NCI-H1092 (cell line): ENCODE measurements around the gene PRR23C.
"Not testable (repeated sequence)": the region's sequence is repeated elsewhere in the genome, so short reads cannot be mapped to it uniquely, and the experiment has no call there.

ENCODE experiments used
- DNase-seq: peaks from one replicate; lab custom pipeline; 2025; lab: John Stamatoyannopoulos, UW

Gene PRR23C

DNA sequence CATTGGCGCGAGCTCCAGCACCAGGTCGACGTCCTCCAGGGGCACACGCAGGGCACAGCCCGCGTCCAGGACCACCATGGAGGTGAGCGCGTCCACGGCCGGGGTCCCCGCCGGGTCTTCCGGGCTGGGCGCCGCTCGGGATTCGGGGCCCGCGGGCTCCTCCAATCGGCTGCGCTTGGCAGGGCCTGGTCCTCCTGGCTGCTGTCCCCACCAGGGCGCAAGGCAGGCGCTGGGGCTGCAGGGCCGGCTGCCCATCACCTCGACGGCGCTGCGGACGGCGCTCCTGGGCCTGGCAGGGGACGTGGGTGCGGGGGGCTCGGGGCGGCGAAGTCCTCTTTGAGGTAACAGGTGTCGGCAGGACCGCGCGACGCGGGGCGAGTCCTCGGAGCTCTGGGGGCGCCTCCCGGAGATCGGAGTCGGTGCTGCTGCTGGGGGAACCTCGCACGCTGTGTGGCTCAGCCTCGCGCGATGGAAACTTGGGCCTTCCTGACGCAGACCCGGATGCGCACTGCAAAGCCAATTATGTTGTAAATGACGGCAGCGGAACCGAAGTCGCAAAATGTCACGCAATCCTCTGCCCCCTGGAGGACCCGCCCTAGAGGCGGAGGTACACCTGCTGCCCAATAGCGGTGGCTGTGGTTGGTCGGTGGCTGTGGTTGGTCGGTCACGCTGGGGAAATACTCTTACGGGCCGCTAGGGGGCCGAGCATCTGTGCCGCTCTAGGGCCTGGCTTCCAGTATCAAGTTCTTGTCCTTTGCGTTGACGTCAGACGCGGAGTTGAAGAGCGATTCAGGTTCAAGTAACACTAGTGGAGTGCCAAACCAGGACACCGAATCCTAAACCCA is at the start of gene PRR23C:
TSS of gene PRR23C (minus strand) at position 527 of the 845 bp plus-strand sequence. CDS start at position 255, 272 bp downstream.
- DNase-seq, result no peak

DNA sequence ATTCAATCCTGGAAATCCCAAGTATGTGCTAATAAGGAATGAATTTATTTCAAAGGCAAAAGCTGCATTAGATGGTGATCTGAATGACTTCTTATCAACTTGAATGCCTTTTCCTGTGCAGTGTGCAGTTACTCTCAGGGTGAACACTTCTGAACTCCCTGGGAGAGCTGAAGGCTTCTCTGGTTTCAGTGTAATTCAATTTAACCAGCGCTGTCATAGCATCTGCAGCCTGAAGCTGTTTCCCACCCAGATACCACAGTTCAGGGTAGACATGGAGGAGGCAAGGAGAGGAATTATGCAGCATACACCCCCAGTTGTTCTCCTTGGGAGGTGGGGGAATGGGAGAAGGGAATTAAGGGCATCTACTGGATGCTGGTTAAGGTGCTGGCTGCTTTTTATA is 49.1 kb upstream of the PRR23C start:
- no peak for DNase-seq

DNA sequence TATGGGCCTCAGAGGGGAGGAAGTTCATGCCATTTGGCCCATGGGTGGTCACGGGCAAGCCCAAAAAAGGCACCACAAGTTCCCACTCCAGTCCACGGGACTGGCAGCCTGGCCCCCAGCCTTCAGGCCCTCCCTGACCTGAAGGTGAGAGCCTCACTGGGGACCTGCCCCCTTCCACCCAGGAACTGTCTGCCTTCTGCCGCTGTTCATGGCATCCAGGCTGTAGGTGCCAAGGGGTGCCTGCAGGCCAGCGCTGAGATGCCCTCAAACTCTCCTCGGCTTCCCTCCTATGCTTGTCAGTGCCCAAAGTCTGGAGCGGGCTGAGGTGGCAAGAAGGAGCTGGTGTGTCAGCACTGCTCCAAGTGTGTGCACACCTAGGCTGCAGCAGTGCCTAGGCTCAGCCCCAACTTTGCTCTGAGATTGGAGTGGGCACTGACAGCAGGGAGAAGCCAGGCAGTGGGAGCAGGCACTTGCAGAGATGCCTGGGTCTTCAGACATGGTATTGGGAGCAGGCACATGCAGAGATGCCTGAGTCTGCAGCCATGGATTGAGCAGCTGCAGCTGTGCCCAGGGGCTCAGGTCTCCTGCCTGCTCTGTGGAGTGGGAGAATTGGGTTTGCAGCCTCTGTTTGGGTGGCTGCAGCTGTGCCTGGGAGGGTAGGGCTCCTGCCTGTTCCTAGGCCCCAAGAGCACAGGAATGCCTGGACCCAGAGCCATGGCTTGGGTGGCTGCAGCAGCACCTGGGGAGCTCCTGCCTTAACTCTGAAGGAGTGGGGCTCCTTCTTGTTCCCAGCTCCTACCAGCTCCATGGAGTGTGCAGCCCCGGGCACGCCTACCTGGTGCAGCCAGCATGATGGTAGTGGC is 44.0 kb upstream of the PRR23C start:
- no peak for DNase-seq

DNA sequence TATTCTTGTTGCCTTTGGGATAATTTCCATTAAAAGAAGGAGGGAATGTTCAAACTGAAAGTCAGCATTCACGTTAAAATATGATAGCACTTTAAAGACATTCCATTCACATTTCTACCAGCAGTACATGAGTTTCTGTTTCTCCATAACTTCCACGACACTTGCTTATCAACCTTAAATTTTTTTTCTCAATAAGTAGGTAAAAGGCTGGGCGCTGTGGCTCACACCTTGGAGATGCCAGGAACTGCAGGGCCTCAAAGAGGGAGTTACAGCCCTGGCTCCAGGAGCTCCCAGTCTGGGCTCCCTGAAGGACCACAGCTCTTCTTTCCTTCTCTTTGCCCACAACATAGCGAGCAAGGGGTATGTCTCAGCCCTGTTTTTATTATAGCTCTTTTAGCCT is 42.9 kb upstream of the PRR23C start:
- no peak for DNase-seq

DNA sequence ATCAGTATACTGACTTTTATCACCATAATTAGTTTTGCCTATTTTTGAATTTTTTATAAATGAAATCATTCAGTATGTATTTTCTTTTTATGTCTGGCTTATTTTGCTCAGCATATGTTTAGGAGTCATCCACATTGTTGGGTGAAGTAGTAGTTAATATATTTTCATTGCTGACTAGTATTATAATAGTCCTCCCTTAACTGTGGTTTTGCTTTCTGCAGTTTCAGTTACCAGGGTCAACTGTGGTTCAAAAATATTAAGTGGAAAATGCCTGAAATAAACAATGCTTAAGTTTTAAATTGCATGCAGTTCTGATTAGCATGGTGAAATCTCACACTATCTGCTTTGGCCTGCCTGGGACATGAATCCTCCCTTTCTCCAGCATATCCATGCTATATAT is 39.5 kb upstream of the PRR23C start:
- DNase-seq, result no peak

DNA sequence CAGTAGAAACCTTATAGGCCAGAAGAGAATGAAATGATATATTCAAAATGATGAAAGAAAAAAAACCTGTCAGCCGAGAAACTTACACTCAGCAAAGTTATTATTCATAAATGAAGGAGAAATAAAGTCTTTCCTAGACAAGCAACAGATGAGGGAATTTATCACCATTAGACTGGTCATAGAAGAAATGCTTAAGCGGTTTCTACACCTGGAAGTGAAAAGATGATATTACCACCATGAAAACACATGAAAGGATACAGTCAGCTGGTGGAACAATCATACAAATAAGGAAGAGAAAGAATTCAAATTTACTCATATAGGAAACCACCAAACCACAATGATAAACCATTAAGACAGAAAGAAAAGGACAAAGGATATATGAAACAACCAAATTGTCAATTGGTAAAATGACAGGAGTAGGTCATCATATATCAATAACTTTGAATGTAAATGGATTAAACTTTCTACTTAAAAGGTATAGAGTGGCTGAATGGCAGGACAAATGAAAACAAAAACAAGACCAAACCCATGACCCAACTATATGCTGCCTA is 29.9 kb upstream of the PRR23C start:
- DNase-seq, result no peak

DNA sequence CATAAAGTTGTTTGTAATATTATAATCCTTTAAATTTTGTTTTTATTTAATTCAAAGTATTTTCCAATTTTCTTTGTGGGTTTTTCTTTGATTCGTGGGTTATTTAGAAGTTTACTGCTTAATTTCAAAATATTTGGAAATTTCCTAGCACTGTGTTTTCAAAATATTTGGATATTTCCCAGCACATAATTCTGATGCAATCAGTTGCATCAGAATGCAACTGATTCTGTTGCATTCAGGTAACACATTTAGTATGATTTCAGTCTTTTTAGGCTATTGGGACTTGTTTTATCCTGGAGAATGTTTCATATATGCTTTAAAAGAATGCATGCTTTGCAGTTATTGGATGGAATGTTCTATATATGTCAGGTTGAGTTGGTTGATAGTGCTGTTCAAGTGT is 18.2 kb upstream of the PRR23C start:
- DNase-seq, result no peak

DNA sequence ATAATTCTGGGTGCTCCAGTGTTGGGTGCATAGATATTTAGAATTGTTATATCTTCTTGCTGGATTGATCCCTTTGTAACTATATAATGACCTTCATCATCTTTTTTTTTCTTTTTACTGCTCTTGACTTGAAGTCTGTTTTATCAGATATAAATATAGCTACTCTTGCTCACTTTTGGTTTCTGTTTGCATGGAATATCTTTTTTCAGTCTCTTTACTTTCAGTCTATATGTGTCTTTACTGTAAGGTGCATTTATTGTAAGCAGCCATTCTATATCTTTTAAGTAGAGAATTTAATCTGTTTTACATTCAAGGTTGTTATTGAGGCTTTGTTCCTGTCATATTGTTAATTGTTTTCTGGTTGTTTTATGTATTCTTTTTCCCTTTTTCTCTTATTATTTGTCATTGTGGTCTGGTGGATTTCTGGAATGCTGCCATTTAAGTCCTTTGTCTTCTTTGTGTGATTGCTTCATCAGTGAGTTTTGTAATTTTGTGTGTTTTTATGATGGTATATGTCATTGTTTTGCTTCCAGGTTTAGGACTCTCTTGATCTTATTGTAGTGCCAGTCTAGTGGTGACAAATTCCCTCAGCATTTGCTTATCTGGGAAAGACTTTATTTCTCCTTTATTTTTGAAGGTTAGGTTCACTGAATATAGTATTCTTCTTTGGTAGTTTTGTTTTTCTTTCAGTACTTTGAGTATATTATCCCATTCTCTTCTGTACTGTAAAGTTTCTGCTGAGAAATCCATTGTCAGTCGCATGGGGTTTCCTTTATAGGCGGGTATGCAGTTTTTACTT is 8.3 kb upstream of the PRR23C start:
- no peak for DNase-seq

DNA sequence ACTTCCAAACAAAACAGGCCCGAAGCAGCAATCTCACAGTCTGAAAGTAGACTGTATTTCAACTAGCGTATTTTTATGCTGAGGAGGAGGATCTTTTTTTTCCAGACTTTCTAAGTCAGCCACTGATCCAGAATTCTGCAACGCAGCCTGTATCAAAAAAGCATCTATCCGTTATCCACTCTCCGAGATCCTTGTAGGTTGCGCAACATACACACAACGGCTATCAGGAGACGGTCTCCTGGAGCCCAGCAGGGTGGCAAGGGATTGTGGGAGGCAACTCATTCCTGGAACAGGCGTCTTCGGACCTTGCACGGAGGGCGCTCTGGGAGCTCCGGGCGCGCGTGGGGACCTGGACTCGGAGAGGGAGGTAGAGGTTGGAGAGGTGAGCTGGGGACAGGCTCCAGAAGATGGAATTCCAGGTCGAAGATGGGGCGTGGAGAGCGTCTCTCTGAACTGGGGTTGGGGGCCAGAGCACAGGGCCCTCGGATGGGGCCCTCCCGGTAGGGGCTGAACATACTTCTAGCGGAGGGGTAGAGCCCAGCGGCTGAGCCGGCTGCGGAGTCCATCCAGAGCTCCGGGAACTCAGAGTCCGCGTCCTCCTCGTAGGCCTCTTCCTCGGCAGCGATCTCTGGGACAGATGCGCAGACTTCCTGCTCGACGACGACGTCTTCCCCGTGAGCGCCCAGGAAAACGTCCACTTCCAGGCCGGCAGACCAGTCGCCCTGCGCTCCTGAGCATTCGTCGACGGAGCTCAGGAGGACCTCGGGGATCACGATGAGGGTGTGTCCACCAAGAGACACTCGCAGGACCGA is 932 bp downstream of the PRR23C start:
- no peak for DNase-seq

DNA sequence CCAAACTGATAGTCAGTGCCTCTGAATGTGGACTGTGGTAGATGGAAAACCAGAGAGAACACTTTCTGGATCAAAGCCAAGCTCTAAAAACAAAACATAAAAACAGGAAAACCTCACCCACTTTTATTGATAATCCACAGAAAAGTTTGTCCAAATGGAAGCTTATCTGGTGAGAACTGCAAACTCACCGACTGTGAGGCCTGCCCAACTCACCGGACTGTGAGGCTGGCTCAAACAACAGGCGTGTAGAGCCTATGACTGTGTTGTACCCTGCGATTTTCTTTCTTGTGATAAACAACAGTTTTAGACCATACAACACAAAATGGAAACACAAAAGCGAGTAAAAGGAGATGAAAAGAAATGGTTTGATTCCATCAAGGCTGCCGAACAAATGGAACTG is 7.2 kb downstream of the PRR23C start:
- DNase-seq, result no peak

DNA sequence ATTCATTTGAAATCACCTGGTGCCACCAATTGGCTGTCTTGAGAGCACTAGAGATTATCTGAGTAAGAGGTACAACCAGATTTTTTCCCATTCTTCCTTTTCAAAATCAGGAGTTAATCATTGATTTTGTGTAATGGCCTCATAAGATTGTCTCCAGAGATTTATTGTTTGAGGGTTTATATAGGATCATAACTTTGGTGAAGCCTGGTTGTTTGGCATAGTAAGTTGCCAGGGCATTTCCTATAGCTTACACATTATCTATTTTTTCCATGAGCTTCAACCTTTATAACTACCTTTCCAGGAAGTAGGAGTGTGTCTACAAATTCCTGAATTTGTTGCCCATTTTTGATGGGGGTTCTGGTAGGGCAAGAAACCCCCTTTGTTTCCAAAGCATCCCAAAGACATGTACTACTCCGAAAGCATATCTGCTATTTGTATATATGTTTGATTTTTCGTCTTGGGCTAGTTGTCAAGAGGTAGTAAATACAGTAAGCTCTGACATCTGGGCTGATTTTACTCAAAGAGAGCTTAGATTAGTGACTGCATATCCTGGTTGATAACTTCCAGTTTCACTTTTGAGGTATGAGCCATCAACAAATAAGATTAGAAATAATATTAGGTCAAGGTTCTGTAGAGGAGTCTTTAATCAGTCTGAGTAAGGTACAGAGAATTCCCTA is 12.2 kb downstream of the PRR23C start:
- no peak for DNase-seq

DNA sequence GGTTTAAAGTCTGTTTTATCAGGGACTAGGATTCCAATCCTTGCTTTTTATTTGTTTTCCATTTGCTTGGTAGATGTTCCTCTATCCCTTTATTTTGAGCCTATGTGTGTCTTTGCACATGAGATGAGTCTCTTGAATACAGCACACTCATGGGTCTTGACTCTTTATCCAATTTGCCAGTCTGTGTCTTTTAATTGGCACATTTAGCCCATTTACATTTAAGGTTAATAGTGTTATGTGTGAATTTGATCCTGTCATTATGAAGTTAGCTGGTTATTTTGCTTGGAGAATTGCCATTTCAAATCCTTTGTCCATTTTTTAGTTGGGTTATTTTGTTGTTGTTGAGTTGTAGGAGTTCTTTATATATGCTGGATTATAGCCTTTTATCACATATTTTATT is 14.1 kb downstream of the PRR23C start:
- DNase-seq, result not testable (repeated sequence)

DNA sequence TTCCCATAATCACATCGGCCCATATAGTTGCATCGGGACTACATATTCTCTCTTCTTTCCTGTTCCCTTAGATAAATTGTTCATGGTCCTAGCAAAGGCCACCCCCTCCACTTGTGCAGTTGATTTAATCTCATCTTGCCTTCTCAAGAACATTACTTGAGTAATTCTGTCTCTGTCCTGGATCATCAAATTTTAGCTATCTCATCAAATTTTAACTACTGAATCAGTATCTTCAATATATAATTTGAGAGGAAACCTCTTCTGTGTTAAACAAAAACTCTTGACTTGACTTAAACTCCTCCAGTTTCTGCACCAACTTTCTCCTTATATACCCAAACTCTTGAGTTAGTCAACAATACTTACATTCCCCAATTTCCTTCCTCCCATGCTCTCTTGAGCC is 19.7 kb downstream of the PRR23C start:
- no peak for DNase-seq

DNA sequence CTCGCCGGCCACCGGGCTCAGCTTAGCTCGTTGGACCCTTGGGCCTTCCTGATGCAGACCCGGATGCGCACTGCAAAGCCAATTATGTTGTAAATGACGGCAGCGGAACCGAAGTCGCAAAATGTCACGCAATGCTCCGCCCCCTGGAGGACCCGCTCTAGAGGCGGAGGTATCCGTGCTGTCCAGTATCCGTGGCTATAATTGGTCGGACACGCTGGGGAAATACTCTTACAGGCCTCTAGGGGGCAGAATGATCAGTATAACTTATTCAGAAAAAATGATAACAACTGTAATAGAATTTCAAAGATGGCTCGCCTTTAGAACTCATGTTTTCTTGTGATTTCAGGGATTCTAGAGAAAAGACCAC is 23.8 kb downstream of the PRR23C start, which contains the start of gene PRR23B:
TSS of gene PRR23B (minus strand) at position 59 of the 367 bp plus-strand sequence. CDS start 265 bp downstream, outside the sequence.
- no peak for DNase-seq

DNA sequence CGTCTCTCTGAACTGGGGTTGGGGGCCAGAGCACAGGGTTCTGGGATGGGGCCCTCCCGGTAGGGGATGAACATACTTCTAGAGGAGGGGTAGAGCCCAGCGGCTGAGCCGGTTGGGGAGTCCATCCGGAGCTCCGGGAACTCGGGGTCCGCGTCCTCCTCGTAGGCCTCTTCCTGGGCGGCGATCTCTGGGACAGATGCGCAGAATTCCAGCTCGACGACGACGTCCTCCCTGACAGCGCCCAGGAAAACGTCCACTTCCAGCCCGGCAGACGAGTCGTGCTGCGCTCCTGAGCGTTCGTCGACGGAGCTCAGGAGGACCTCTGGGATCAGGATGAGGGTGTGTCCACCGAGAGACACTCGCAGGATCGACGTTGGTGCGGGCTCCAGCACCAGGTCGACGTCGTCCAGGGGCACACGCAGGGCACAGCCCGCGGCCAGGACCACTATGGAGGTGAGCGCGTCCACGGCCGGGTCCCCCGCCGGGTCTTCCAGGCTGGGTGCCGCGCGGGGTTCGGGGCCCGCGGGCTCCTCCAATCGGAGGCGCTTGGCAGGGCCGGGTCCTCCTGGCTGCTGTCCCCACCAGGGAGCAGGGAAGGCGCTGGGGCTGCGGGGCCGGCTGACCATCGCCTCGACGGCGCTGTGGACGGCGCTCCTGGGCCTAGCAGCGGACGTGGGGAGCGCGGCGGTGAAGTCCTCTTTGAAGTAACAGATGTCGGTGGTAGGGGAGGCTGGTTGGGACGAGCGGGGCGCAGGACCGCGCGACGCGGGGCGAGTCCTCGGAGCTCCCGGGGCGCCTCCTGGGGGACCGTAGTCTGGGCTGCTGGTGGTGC is 24.4 kb downstream of the PRR23C start:
- no peak for DNase-seq

DNA sequence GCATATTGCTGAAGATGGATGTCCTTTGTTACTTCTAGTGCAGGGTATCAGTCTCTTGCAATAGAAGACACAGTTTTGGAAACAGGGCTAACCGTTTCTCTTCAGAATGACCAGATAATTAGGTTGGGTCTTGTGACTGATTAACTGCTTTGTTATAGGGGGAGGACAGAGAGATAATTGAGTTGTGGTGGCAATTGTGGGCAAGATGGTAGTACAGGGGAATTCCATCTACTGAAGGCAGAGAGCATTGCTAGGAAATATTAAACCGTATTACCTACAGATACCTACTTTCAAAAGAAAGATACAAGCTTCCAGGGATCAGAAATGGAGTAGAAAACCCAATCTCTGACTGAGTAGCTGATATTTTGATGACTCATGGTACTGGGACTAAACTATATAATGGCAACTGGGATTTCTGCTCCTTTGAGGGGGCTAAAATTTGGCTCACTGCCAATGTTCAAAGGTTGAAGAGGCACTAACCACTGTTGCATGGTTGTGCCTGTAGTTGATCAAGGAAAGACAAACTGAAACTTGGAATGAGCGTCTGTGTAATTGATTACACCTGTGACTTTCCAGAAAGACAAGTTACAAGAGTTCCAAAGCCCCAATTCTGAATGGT is 28.2 kb downstream of the PRR23C start:
- no peak for DNase-seq

DNA sequence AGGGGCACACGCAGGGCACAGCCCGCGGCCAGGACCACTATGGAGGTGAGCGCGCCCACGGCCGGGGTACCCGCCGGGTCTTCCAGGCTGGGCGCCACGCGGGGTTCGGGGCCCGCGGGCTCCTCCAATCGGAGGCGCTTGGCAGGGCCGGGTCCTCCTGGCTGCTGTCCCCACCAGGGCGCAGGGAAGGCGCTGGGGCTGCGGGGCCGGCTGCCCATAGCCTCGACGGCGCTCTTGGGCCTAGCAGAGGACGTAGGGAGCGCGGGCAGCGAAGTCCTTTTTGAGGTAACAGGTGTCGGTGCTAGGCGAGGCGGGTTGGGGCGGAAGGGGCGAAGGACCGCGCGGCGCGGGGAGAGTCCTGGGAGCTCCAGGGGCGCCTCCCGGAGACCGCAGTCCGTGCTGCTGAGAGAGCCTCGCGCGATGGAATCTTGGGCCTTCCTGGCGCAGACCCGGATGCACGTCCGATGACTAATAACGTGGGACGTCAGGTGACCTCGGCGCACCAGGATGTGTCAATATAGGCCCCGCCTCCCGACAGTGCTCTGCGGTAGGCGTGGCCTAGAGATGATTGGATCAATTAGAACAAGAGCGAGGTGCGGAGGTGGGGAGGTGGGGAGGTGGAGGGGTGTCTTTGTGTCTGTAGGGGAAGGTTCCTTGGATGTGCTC is 38.5 kb downstream of the PRR23C start, which contains the start of gene PRR23A:
TSS of gene PRR23A (minus strand) at position 218 of the 666 bp plus-strand sequence. CDS start at position 218, 0 bp downstream.
- no peak for DNase-seq

DNA sequence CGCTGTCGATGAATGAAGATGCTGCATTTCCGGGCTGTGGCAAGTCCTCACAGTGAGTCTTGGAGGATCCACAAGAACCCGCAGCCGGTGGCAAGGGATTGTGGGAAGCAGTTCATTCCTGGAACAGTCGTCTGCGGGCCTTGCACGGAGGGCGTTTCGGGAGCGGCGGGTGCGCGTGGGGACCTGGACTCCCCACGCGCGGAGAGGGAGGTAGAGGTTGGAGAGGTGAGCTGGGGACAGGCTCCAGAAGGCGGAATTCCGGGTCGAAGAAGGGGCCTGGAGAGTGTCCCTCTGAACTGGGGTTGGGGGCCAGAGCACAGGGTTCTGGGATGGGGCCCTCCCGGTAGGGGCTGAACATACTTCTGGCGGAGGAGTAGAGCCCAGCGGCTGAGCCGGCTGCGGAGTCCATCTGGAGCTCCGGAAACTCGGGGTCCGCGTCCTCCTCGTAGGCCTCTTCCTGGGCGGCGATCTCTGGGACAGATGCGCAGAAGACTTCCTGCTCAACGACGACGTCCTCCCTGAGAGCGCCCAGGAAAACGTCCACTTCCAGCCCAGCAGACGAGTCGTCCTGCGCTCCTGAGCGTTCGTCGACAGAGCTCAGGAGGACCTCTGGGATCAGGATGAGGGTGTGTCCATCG is 39.2 kb downstream of the PRR23C start:
- no peak for DNase-seq
